GM19463 (cell line): ENCODE data around the gene TMC3.

Experiments used
- ATAC-seq: cut with Tn5 transposase; IDR thresholded peaks from one replicate; pipeline ENCODE4 v1.9.1; 2021; ENCODE audit warnings: mild to moderate bottlenecking, moderate library complexity; ENCODE audit not compliant: unreplicated experiment

Gene TMC3

GRCh38 chr15:81282911-81283310 lies 91.1 kb downstream of the TMC3 start:
- no peak for ATAC-seq

- ATAC-seq: no peak
Observed at GRCh38 chr15:81282606-81282895, 91.5 kb downstream of the TMC3 start.

GRCh38 chr15:81281766-81282605 lies 92.0 kb downstream of the TMC3 start:
- no peak for ATAC-seq

GRCh38 chr15:81281456-81281735 lies 92.6 kb downstream of the TMC3 start:
- no peak for ATAC-seq
